ENCODE results near the gene SEPTIN8. TPM values are rescaled to one million over a fixed set of nuclear protein-coding genes. Genes with fewer than 3 reads are reported as not detected.
A peak's percentile ranks its signal among the peaks of the same experiment; 100 is the strongest.

Gene SEPTIN8
- polyA plus RNA-seq, 1 of the 3 experiments (the other 2 are of a cell fraction): 54.9 TPM

GRCh38 chr5:132782101-132782500 is 5.1 kb upstream of the SEPTIN8 start:
- no peak for DNase-seq
- 38% methylated on average over 4 of the region's 4 CpGs for WGBS (ENCODE audit: low lambda C conversion rate)
- CTCF ChIA-PET: interaction anchor here (1.3 kb wide), 1 partner anchor 38 kb away, joined by 4 read pairs; no protein-coding TSS in a partner anchor

More at GRCh38 chr5:132782101-132782500, 5.1 kb upstream of the SEPTIN8 start:
- TF ChIP-seq JUND (IDR thresholded peaks at IDR 0.05): peak; percentile 78
- no peak for TF ChIP-seq IRF3 (IDR thresholded peaks at IDR 0.05; ENCODE audit: low read depth, low read length)
- peak in 1 of 2 experiments; percentile 53; a peak in 1 of 4 replicates for TF ChIP-seq EP300 (IDR thresholded peaks at IDR 0.05; ENCODE audit: borderline replicate concordance in 1 of 2, low read depth in 1 of 2, low read length in 1 of 2)
- peak; percentile 28; the same call in 1 of the 2 replicates for TF ChIP-seq TAF1 (IDR thresholded peaks at IDR 0.05; ENCODE audit: borderline replicate concordance, low read depth, low read length)
- peak; percentile 56; the same call in 1 of the 2 replicates for TF ChIP-seq POLR2AphosphoS5 (IDR thresholded peaks at IDR 0.05; ENCODE audit: low read depth, low read length)
- TF ChIP-seq MEF2A (IDR thresholded peaks at IDR 0.05; ENCODE audit: borderline replicate concordance, low read depth): no peak
- peak; percentile 54; the same call in 1 of the 2 replicates for TF ChIP-seq TCF12 (IDR thresholded peaks at IDR 0.05)
- TF ChIP-seq ELF1 (IDR thresholded peaks at IDR 0.05): peak; percentile 18; the same call in 1 of the 2 replicates
- TF ChIP-seq GABPA (IDR thresholded peaks at IDR 0.05; ENCODE audit: low read depth): peak; percentile 63
- no peak for TF ChIP-seq EZH2phosphoT487 (IDR thresholded peaks at IDR 0.05; ENCODE audit: borderline replicate concordance, low read depth)
- TF ChIP-seq CTCF (IDR thresholded peaks at IDR 0.05): no peak
- peak; percentile 24; the same call in 1 of the 2 replicates for TF ChIP-seq YY1 (IDR thresholded peaks at IDR 0.05; ENCODE audit: low read depth)
- TF ChIP-seq RFX5 (IDR thresholded peaks at IDR 0.05; ENCODE audit: low read length): no peak
- TF ChIP-seq GATA2 (CRISPR knock-in tag; IDR thresholded peaks at IDR 0.05): no peak
- peak; percentile 91 for TF ChIP-seq FOSL2 (IDR thresholded peaks at IDR 0.05; ENCODE audit: borderline replicate concordance, low read depth)
- TF ChIP-seq SMC3 (IDR thresholded peaks at IDR 0.05; ENCODE audit: low read depth, low read length): no peak
- TF ChIP-seq TEAD4 (IDR thresholded peaks at IDR 0.05; ENCODE audit: borderline replicate concordance, insufficient read depth): peak; percentile 46; the same call in 1 of the 2 replicates
- TF ChIP-seq MAX (IDR thresholded peaks at IDR 0.05; ENCODE audit: low read depth): peak; percentile 88
- 0 out of 2 replicates have a peak, but pooled peaks have one; percentile 19 for TF ChIP-seq PBX3 (IDR thresholded peaks at IDR 0.05)
- H3K9ac ChIP-seq: peak overlapping the region; percentile 36; the same call in 1 of the 2 replicates
- H3K79me2 ChIP-seq (ENCODE audit: insufficient read depth): no peaks in the 10 kb centered on the region; the same call in 1 of the 2 replicates
- H3K27me3 ChIP-seq (ENCODE audit: insufficient read depth): no peaks in the 10 kb centered on the region
- H3K9me3 ChIP-seq: no peaks in the 10 kb centered on the region
- H3K9me2 ChIP-seq: no peaks in the 10 kb centered on the region
- H3F3A ChIP-seq (replicated peaks; ENCODE audit: insufficient read depth): peaks cover 8% of the 10 kb centered on the region
- peaks cover 5 to 18% of the 10 kb centered on the region in 2 experiments; a peak in 2 of 4 replicates for H3K4me1 ChIP-seq (ENCODE audit: control insufficient read depth in 1 of 2, insufficient read depth in 2 of 2, low read depth in 1 of 2, low read length in 1 of 2)
- peak overlapping the region; percentile 29 for H3K4me2 ChIP-seq
- POLR2A ChIA-PET: no interaction called here
- H2AFZ ChIP-seq (ENCODE audit: low read depth): peak overlapping the region; percentile 95
- no peaks in the 10 kb centered on the region for H4K20me1 ChIP-seq (ENCODE audit: insufficient read depth)
- H3K4me3 ChIP-seq (ENCODE audit: low read depth in 2 of 2, low read length in 1 of 2): no peak overlapping the region
- no peaks in the 10 kb centered on the region for H3K36me3 ChIP-seq (replicated peaks in 1 of 2; ENCODE audit: control insufficient read depth in 1 of 2, insufficient read depth in 2 of 2, low read length in 1 of 2)
- H3K27ac ChIP-seq (ENCODE audit: low read depth in 2 of 2, low read length in 1 of 2): peak overlapping the region in 1 of 2 experiments; percentile 57; a peak in 2 of 4 replicates
